ENCODE data around the gene ASB12. TPM values are rescaled to one million over a fixed set of nuclear protein-coding genes. Genes with fewer than 3 reads are reported as not detected.
A peak's percentile ranks its signal among the peaks of the same experiment; 100 is the strongest.

ASB12 gene
- total and polyA plus RNA-seq, 2 of the 8 experiments (the other 6 are each of a cell fraction or from before 2014, with no cell fraction given), result 1.3 to 1.7 TPM

- H4K20me1 ChIP-seq (replicated peaks in 1 of 2; ENCODE audit: control insufficient read depth in 1 of 2, insufficient read depth in 2 of 2, low read length in 2 of 2), result peaks cover 3 to 8% of the 10 kb centered on the region in 2 experiments
- DNase-seq (ENCODE audit: low read depth in 1 of 2, low spot score in 2 of 2), result peak; percentile 80 to 83
- peak overlapping the region; percentile 47 to 75 (median 54) for H3K4me3 ChIP-seq (ENCODE audit: extremely low read depth in 1 of 4, insufficient read depth in 2 of 4, low read depth in 3 of 4, low read length in 4 of 4)
- H3K79me1 ChIP-seq (ENCODE audit: low read depth, low read length), result no peaks in the 10 kb centered on the region
- H3K18ac ChIP-seq (ENCODE audit: extremely low read depth, low read length), result 0 out of 2 replicates have a peak overlapping the region, but pooled peaks have one; percentile 2
- no peak overlapping the region; the same call in 1 of the 2 replicates for H3K27ac ChIP-seq (ENCODE audit: low read depth, low read length)
- H4K91ac ChIP-seq (replicated peaks; ENCODE audit: insufficient read length, low read length), result no peak overlapping the region
- H3K23me2 ChIP-seq (ENCODE audit: low read depth, low read length), result peaks cover 3% of the 10 kb centered on the region; the same call in 1 of the 2 replicates
- H3K4ac ChIP-seq (replicated peaks; ENCODE audit: insufficient read length, low read depth, low read length), result no peak overlapping the region
- H3K9ac ChIP-seq (replicated peaks in 1 of 4; ENCODE audit: extremely low read depth in 1 of 4, low read depth in 3 of 4, low read length in 3 of 4), result peak overlapping the region in 3 of 4 experiments; percentile 20 to 41 (median 37); a peak in 6 of 7 replicates
- H3K56ac ChIP-seq (replicated peaks; ENCODE audit: insufficient read length, low read depth, low read length), result no peak overlapping the region
- H3K23ac ChIP-seq (ENCODE audit: insufficient read length), result no peak overlapping the region
- peak overlapping the region; percentile 70; the same call in 1 of the 2 replicates for H2AFZ ChIP-seq (ENCODE audit: low read length)
- ChIA-PET POLR2A (ENCODE audit: partially characterized antibody) (no interaction called here), CTCF (ENCODE audit: partially characterized antibody) (interaction anchor here (1.0 to 2.4 kb wide), 6 partner anchors 16 to 274 kb away, joined by 3 to 9 read pairs (median 5); no protein-coding TSS in a partner anchor)
- H3K79me2 ChIP-seq (ENCODE audit: control insufficient read depth in 1 of 2, insufficient read depth in 2 of 2, low read length in 2 of 2), result no peaks in the 10 kb centered on the region
- H3K4me2 ChIP-seq (ENCODE audit: insufficient read depth in 1 of 2, low read depth in 2 of 2, low read length in 2 of 2), result peak overlapping the region; percentile 68 to 87
- H3K4me1 ChIP-seq (replicated peaks in 1 of 4; ENCODE audit: control insufficient read depth in 3 of 4, insufficient read depth in 4 of 4, low read length in 3 of 4), result peaks cover 0 to 5% (median 0%) of the 10 kb centered on the region in 4 experiments; a peak in 3 of 7 replicates
- peaks cover 0 to 9% (median 7%) of the 10 kb centered on the region in 4 experiments; a peak in 3 of 7 replicates for H3K27me3 ChIP-seq (replicated peaks in 1 of 4; ENCODE audit: control insufficient read depth in 3 of 4, extremely low read depth in 1 of 4, insufficient read depth in 3 of 4, low read length in 3 of 4)
- no peaks in the 10 kb centered on the region for H3K36me3 ChIP-seq (ENCODE audit: control insufficient read depth in 2 of 4, insufficient read depth in 4 of 4, low read length in 3 of 4)
- no peaks in the 10 kb centered on the region for H3K9me3 ChIP-seq (ENCODE audit: insufficient read depth in 2 of 2, low read depth in 1 of 2, low read length in 1 of 2)
- H2BK20ac ChIP-seq (ENCODE audit: low read length), result no peak overlapping the region
- no peak overlapping the region for H2BK120ac ChIP-seq (replicated peaks; ENCODE audit: low read depth, low read length)
- peak overlapping the region; percentile 52 for H4K5ac ChIP-seq (ENCODE audit: insufficient read length, low read depth, low read length)
- H2BK15ac ChIP-seq (ENCODE audit: low read length), result no peak overlapping the region
- no peak overlapping the region for H3K14ac ChIP-seq (ENCODE audit: insufficient read length)
- H2BK12ac ChIP-seq (ENCODE audit: low read depth, low read length), result no peak overlapping the region
- no peak for FAIRE-seq
- H2BK5ac ChIP-seq (ENCODE audit: low read depth, low read length), result peak overlapping the region; percentile 35; the same call in 1 of the 2 replicates
- no peak overlapping the region for H2AK5ac ChIP-seq (ENCODE audit: low read depth, low read length)
- 8% methylated on average over 20 of the region's 45 CpGs; no CpG with 5 or more reads in 1 of the 2 experiments for WGBS, 2 experiments (ENCODE audit: extremely low coverage in 1 of 2, insufficient coverage in 1 of 2, insufficient read length in 1 of 2, insufficient replicate concordance in 2 of 2, low coverage in 1 of 2, low lambda C conversion rate in 2 of 2, missing lambda C conversion rate in 1 of 2)
- H4K8ac ChIP-seq (ENCODE audit: extremely low read depth, insufficient read depth, low read length), result peak overlapping the region; percentile 79
- TF ChIP-seq ASH2L (IDR thresholded peaks at IDR 0.05; ENCODE audit: low read length), result no peak
- TF ChIP-seq HDAC2 (IDR thresholded peaks at IDR 0.05; ENCODE audit: borderline replicate concordance in 1 of 2, low read depth in 2 of 2, low read length in 2 of 2), result 0 out of 4 replicates have a peak, but pooled peaks of 1 of the 2 experiments have one; percentile 35
- TF ChIP-seq KDM4A (IDR thresholded peaks at IDR 0.05; ENCODE audit: low read depth, low read length, severe bottlenecking), result peak; percentile 23
- no peak; the same call in 1 of the 2 replicates for TF ChIP-seq POLR2AphosphoS5 (IDR thresholded peaks at IDR 0.05; ENCODE audit: low read depth, low read length)
- TF ChIP-seq POLR2A (IDR thresholded peaks at IDR 0.05; ENCODE audit: control extremely low read depth in 1 of 2, low read depth in 2 of 2, low read length in 2 of 2), result peak; percentile 11 to 27; a peak in 1 of 3 replicates
- no peak for TF ChIP-seq SIX5 (IDR thresholded peaks at IDR 0.05; ENCODE audit: low read depth, low read length)
- no peak for TF ChIP-seq GABPA (IDR thresholded peaks at IDR 0.05; ENCODE audit: borderline replicate concordance, insufficient read depth, low read length)
- TF ChIP-seq CTBP2 (IDR thresholded peaks at IDR 0.05; ENCODE audit: borderline replicate concordance, insufficient read depth, insufficient read length, low read length), result no peak
- peak; percentile 15; the same call in 1 of the 2 replicates for TF ChIP-seq SP2 (IDR thresholded peaks at IDR 0.05; ENCODE audit: low read length)
- TF ChIP-seq BRCA1 (IDR thresholded peaks at IDR 0.05; ENCODE audit: low read depth, low read length), result no peak
- no peak for TF ChIP-seq YY1 (IDR thresholded peaks at IDR 0.05; ENCODE audit: low read depth, low read length)
These were observed 24.5 kb downstream of the ASB12 start for GRCh38 chrX:64205735-64206501.
